NB4 (cell line): Measurements from ENCODE around the gene YWHAE.
A peak's percentile ranks its signal among the peaks of the same experiment; 100 is the strongest.

Experiments used
- DNase-seq: peaks from one replicate; pipeline ENCODE4 v3.0.0; 2010; ENCODE audit warnings: low read depth
- H3K4me3 ChIP-seq: one replicate; pipeline ENCODE4 v1.5.1; 2011; ENCODE audit warnings: mild to moderate bottlenecking, low read depth, low read length, moderate library complexity
- MYC ChIP-seq: IDR thresholded peaks from 2 replicates; pipeline ENCODE4 v1.6.1; 2011; ENCODE audit warnings: low read depth, low read length
- POLR2A ChIP-seq: IDR thresholded peaks from 2 replicates; pipeline ENCODE4 v1.6.1; 2011; ENCODE audit warnings: mild to moderate bottlenecking; ENCODE audit not compliant: insufficient read length; ENCODE audit errors: extremely low read depth
- TF ChIP-seq, protein P1 (sequence below): IDR thresholded peaks from one replicate; pipeline ENCODE4 v1.5.1; 2012; ENCODE audit warnings: low read depth, low read length
- TF ChIP-seq, protein P2 (sequence below): IDR thresholded peaks from 2 replicates; pipeline ENCODE4 v1.6.1; 2011; ENCODE audit warnings: low read depth, low read length

The YWHAE gene

DNA sequence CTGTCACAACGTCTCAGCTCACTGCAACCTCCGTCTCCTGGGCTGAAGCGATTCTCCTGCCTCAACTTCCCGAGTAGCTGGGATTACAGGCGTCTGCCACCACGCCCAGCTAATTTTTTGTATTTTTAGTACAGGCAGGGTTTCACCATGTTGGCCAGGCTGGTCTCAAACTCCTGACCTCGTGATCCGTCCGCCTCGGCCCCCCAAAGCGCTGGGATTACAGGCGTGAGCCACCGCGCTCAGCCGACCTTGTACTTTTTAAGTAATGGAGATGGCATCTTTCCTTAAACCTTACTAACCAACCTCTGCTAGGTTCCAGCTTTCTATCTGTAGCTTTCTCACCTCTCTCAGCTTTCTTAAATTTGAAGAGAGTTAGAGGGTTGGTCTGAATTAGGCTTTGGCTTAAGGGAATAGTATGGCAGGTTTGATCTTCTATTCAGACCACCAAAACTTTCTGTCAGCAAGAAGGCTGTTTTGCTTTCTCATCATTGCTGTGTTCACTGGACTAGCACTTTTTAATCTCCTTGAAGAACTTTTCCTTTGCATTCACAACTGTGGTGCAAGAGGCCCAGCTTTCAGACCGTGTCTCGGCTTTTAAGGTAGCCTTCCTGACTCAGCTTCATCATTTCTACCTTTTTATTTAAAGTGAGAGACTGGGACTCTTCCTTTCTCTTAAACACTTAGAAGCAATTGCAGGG lies 28.0 kb downstream of the YWHAE start:
- no peak for DNase-seq
- no peak overlapping the region for H3K4me3 ChIP-seq
- TF ChIP-seq, protein P1, sequence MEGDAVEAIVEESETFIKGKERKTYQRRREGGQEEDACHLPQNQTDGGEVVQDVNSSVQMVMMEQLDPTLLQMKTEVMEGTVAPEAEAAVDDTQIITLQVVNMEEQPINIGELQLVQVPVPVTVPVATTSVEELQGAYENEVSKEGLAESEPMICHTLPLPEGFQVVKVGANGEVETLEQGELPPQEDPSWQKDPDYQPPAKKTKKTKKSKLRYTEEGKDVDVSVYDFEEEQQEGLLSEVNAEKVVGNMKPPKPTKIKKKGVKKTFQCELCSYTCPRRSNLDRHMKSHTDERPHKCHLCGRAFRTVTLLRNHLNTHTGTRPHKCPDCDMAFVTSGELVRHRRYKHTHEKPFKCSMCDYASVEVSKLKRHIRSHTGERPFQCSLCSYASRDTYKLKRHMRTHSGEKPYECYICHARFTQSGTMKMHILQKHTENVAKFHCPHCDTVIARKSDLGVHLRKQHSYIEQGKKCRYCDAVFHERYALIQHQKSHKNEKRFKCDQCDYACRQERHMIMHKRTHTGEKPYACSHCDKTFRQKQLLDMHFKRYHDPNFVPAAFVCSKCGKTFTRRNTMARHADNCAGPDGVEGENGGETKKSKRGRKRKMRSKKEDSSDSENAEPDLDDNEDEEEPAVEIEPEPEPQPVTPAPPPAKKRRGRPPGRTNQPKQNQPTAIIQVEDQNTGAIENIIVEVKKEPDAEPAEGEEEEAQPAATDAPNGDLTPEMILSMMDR: no peak
- TF ChIP-seq MYC (no peak), POLR2A (no peak)
- TF ChIP-seq, protein P2, sequence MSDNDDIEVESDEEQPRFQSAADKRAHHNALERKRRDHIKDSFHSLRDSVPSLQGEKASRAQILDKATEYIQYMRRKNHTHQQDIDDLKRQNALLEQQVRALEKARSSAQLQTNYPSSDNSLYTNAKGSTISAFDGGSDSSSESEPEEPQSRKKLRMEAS: no peak

GRCh38 chr17:1368588-1368987 lies 31.4 kb downstream of the YWHAE start:
- DNase-seq: no peak
- TF ChIP-seq MYC (no peak), POLR2A (no peak)
- TF ChIP-seq, protein P2: no peak
- TF ChIP-seq, protein P1: no peak
- H3K4me3 ChIP-seq: no peak overlapping the region

- no peak for DNase-seq
- TF ChIP-seq, protein P1: no peak
- TF ChIP-seq MYC (no peak), POLR2A (no peak)
- TF ChIP-seq, protein P2: no peak
- H3K4me3 ChIP-seq: no peak overlapping the region
These were observed 32.7 kb downstream of the YWHAE start for GRCh38 chr17:1367351-1367745.

GRCh38 chr17:1366234-1366633 lies 33.8 kb downstream of the YWHAE start:
- DNase-seq: no peak
- TF ChIP-seq MYC: no peak
- TF ChIP-seq, protein P1: no peak
- TF ChIP-seq POLR2A: no peak
- H3K4me3 ChIP-seq: no peak overlapping the region

- H3K4me3 ChIP-seq: no peak overlapping the region
- TF ChIP-seq, protein P2: no peak
- TF ChIP-seq MYC (no peak), POLR2A (no peak)
- TF ChIP-seq, protein P1: peak; percentile 67
- DNase-seq: peak; percentile 75
These were observed 34.5 kb downstream of the YWHAE start for GRCh38 chr17:1365445-1366039.
